ENCODE results near the gene IL1RL2. TPM values are rescaled to one million over a fixed set of nuclear protein-coding genes. Genes with fewer than 3 reads are reported as not detected.

Gene IL1RL2
- total RNA-seq, 4 donors from 2014 or later = 12.7 to 21.9 (median 18.5) TPM

- no peak for DNase-seq (ENCODE audit: low spot score in 2 of 2)
- TF ChIP-seq POLR2A (IDR thresholded peaks at IDR 0.05) = no peak
- no peak for TF ChIP-seq CTCF (IDR thresholded peaks at IDR 0.05)
- intact Hi-C loops (cut with DNase I; ENCODE audit: low total_unique reads) = loop anchor here (10.0 kb wide), 1 partner anchor 304 kb away; no protein-coding TSS in a partner anchor
- WGBS, 2 donors = 60 to 68% methylated on average over 3 of the region's 3 CpGs
- no peak overlapping the region for H3K4me3 ChIP-seq (ENCODE audit: low read depth, poor library complexity, severe bottlenecking)
Observed at GRCh38 chr2:102179061-102179460, 7.8 kb upstream of the IL1RL2 start.

GRCh38 chr2:102179788-102180686, 6.8 kb upstream of the IL1RL2 start:
- no peak for DNase-seq (ENCODE audit: low spot score in 2 of 2)
- intact Hi-C loops (cut with DNase I; ENCODE audit: low total_unique reads) = loop anchor here (10.0 kb wide), 2 partner anchors 55 to 305 kb away; no protein-coding TSS in a partner anchor

GRCh38 chr2:102180687-102180999, 6.2 kb upstream of the IL1RL2 start:
- 48 to 52% methylated on average over 1 of the region's 1 CpG for WGBS, 2 donors
- intact Hi-C loops (cut with DNase I; ENCODE audit: low total_unique reads) = loop anchor here (10.0 kb wide), 1 partner anchor 54 kb away; no protein-coding TSS in a partner anchor

More at GRCh38 chr2:102179788-102180686, 6.8 kb upstream of the IL1RL2 start:
- no peak for TF ChIP-seq POLR2A (IDR thresholded peaks at IDR 0.05)
- no peak for TF ChIP-seq CTCF (IDR thresholded peaks at IDR 0.05)
- 92 to 99% methylated on average over 2 of the region's 2 CpGs for WGBS, 2 donors
- H3K4me3 ChIP-seq (ENCODE audit: low read depth, poor library complexity, severe bottlenecking) = no peak overlapping the region

GRCh38 chr2:102181376-102181775, 5.4 kb upstream of the IL1RL2 start:
- intact Hi-C loops (cut with DNase I; ENCODE audit: low total_unique reads) = loop anchor here (10.0 kb wide), 1 partner anchor 53 kb away; no protein-coding TSS in a partner anchor

More at GRCh38 chr2:102180687-102180999, 6.2 kb upstream of the IL1RL2 start:
- no peak overlapping the region for H3K4me3 ChIP-seq (ENCODE audit: low read depth, poor library complexity, severe bottlenecking)
- TF ChIP-seq CTCF (IDR thresholded peaks at IDR 0.05) (no peak), POLR2A (IDR thresholded peaks at IDR 0.05) (no peak)
- DNase-seq (ENCODE audit: low spot score in 2 of 2) = no peak

GRCh38 chr2:102181919-102182635, 4.7 kb upstream of the IL1RL2 start:
- 68 to 76% methylated on average over 7 of the region's 7 CpGs for WGBS, 2 donors
- intact Hi-C loops (cut with DNase I; ENCODE audit: low total_unique reads) = loop anchor here (10.0 kb wide), 1 partner anchor 53 kb away; no protein-coding TSS in a partner anchor
- no peak for DNase-seq (ENCODE audit: low spot score in 2 of 2)
- TF ChIP-seq CTCF (IDR thresholded peaks at IDR 0.05) = no peak
- no peak for TF ChIP-seq POLR2A (IDR thresholded peaks at IDR 0.05)
- H3K4me3 ChIP-seq (ENCODE audit: low read depth, poor library complexity, severe bottlenecking) = no peak overlapping the region

More at GRCh38 chr2:102181376-102181775, 5.4 kb upstream of the IL1RL2 start:
- DNase-seq (ENCODE audit: low spot score in 2 of 2) = no peak
- WGBS, 2 donors = 76 to 79% methylated on average over 5 of the region's 5 CpGs
- H3K4me3 ChIP-seq (ENCODE audit: low read depth, poor library complexity, severe bottlenecking) = no peak overlapping the region
- TF ChIP-seq CTCF (IDR thresholded peaks at IDR 0.05) (no peak), POLR2A (IDR thresholded peaks at IDR 0.05) (no peak)

All from lower leg skin (tissue), 4 donors.